Measurements from ENCODE around the gene ANKRD6.

The ANKRD6 gene

DNA sequence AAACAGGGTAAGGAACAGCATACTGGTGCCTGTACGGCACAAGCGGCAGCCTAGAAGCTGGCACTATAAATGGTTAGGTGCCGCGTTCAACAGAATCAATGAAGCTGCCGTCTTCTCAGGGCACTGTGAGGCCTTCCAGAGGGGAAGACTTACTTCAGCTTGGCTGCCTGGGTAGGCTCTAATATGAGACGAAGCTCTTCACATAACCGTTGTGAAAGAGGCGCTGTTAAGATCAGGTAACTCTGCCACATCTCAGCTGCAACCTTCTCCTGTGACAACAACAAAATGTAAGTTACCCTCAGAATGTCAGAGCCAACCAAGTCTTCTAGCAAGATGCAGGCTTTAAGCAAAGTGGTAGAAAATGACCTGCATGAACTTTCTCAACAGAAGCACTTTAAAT lies 217.6 kb downstream of the ANKRD6 start:
- TF ChIP-seq, protein P1, sequence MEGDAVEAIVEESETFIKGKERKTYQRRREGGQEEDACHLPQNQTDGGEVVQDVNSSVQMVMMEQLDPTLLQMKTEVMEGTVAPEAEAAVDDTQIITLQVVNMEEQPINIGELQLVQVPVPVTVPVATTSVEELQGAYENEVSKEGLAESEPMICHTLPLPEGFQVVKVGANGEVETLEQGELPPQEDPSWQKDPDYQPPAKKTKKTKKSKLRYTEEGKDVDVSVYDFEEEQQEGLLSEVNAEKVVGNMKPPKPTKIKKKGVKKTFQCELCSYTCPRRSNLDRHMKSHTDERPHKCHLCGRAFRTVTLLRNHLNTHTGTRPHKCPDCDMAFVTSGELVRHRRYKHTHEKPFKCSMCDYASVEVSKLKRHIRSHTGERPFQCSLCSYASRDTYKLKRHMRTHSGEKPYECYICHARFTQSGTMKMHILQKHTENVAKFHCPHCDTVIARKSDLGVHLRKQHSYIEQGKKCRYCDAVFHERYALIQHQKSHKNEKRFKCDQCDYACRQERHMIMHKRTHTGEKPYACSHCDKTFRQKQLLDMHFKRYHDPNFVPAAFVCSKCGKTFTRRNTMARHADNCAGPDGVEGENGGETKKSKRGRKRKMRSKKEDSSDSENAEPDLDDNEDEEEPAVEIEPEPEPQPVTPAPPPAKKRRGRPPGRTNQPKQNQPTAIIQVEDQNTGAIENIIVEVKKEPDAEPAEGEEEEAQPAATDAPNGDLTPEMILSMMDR (IDR thresholded peaks at IDR 0.05; ENCODE audit: low read depth, low read length, missing control alignments): no peak
- in situ Hi-C loops (cut with HindIII; ENCODE audit: low pct_ligation_motif_present, low sequenced_read_pairs): no loop called here
- H3K27me3 ChIP-seq (replicated peaks): no peaks in the 10 kb centered on the region
- no peak overlapping the region for H3K27ac ChIP-seq
- H3K36me3 ChIP-seq (replicated peaks): peaks cover 51% of the 10 kb centered on the region
- no peak overlapping the region for H3K4me3 ChIP-seq (ENCODE audit: low read depth, low read length)
- DNase-seq: no peak

DNA sequence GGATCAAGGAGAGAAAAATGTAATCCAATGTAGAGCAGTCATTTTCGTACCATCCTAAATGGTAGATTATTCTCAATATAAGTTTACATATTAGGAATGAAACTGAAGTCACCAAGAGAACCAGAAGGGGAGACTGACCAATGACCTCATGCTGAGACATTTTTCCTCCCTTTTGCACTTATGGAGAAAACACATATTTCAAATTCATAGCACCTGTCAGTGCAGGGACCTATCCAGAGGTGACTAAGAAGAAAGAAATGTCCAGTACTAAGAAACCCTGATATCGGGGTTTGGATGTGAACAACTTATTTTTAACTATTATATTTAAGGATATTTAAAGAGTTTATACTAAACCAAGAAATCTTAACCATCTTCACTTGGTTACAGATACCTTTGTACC lies 222.2 kb downstream of the ANKRD6 start:
- no peak for DNase-seq
- TF ChIP-seq, protein P1 (IDR thresholded peaks at IDR 0.05; ENCODE audit: low read depth, low read length, missing control alignments): no peak
- Histone ChIP-seq H3K36me3 (replicated peaks) (peaks cover 53% of the 10 kb centered on the region), H3K27ac (no peak overlapping the region), H3K27me3 (replicated peaks) (no peaks in the 10 kb centered on the region), H3K4me3 (ENCODE audit: low read depth, low read length) (no peak overlapping the region)
- in situ Hi-C loops (cut with HindIII; ENCODE audit: low pct_ligation_motif_present, low sequenced_read_pairs): no loop called here

DNA sequence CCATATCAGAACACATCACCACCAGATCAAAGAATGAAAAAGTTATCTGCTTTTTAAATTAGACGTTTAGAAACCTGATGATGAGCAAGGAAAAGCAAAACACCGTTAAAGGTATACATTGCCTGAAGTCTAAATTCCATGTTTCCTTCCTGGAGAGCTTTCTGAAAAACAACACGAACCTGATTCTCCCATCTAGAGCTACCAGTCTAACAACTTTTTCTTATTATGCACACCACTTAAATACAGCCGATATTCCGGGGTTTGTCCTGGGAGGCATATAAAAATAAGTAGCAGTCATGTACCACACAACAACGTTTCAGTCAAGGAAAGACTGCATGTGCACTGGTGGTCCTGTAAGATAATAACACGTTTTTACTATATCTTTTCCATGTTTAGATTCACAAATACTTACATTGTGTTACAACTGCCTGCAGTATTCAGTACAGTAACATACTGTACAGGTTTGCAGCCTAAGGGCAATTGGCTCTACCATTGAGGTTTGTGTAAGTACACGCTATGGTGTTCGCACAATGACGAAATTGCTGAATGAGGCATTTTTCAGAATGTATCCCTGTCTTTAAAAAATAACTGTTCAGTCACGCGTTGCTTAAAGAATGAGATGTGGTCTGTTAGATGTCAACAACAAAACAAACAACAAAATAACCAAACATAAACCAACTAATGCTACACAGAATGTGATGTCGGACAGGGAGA lies 224.7 kb downstream of the ANKRD6 start:
- in situ Hi-C loops (cut with HindIII; ENCODE audit: low pct_ligation_motif_present, low sequenced_read_pairs): no loop called here
- peaks cover 54% of the 10 kb centered on the region for H3K36me3 ChIP-seq (replicated peaks)
- H3K27ac ChIP-seq: no peak overlapping the region
- H3K27me3 ChIP-seq (replicated peaks): no peaks in the 10 kb centered on the region
- DNase-seq: no peak
- H3K4me3 ChIP-seq (ENCODE audit: low read depth, low read length): no peak overlapping the region
- TF ChIP-seq, protein P1 (IDR thresholded peaks at IDR 0.05; ENCODE audit: low read depth, low read length, missing control alignments): no peak

DNA sequence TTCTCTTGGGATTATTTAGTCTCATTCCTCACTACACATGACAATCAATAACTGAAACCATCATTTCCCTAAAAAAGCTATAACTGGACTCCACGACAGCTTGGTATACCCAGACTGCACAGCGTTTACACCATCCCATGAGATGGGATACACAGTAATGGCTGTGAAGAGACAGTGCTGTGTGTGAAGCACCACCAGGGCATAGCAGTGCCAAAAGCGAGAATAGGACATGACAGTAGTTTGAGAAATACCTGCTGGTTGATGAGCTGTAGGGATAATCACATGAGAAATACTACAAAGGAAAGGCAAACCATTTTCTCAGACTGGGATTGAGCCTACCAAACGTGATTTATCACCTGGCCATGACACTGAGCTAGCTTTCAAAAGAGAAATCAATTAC lies 228.0 kb downstream of the ANKRD6 start:
- Histone ChIP-seq H3K27me3 (replicated peaks) (no peaks in the 10 kb centered on the region), H3K36me3 (replicated peaks) (peaks cover 45% of the 10 kb centered on the region), H3K27ac (no peak overlapping the region), H3K4me3 (ENCODE audit: low read depth, low read length) (no peak overlapping the region)
- TF ChIP-seq, protein P1 (IDR thresholded peaks at IDR 0.05; ENCODE audit: low read depth, low read length, missing control alignments): no peak
- in situ Hi-C loops (cut with HindIII; ENCODE audit: low pct_ligation_motif_present, low sequenced_read_pairs): no loop called here
- DNase-seq: no peak

DNA sequence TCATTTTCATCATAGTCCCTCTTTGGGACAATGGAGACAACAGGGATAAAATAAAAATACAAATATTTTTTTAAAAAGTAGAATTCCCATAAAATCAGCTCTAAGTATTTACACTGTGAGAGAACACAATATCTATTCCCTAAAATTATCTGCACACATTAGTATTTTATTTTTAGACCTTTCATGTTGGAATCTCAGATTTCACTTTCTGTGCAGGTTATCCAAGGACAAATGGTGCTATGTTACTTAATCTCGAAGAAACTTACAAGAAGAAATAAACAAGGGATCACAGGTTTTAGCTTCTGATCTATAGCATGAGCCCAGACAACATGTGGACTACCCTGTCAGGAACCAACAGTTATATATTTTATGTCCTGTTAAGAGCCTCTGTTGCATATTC lies 228.6 kb downstream of the ANKRD6 start:
- no peak for DNase-seq
- Histone ChIP-seq H3K4me3 (ENCODE audit: low read depth, low read length) (no peak overlapping the region), H3K36me3 (replicated peaks) (peaks cover 45% of the 10 kb centered on the region), H3K27ac (no peak overlapping the region), H3K27me3 (replicated peaks) (no peaks in the 10 kb centered on the region)
- in situ Hi-C loops (cut with HindIII; ENCODE audit: low pct_ligation_motif_present, low sequenced_read_pairs): no loop called here
- TF ChIP-seq, protein P1 (IDR thresholded peaks at IDR 0.05; ENCODE audit: low read depth, low read length, missing control alignments): no peak

All from brain microvascular endothelial cell (primary cell).